ENCODE data around the gene SDK1.

- no peak for TF ChIP-seq SRF (IDR thresholded peaks at IDR 0.05; ENCODE audit: low read depth in 2 of 2, low read length in 2 of 2)
- TF ChIP-seq ZNF274 (IDR thresholded peaks at IDR 0.05; ENCODE audit: insufficient read depth, insufficient read length), result no peak
- TF ChIP-seq ZZZ3 (IDR thresholded peaks at IDR 0.05; ENCODE audit: control insufficient read depth, insufficient read length, low read depth), result no peak
- TF ChIP-seq E4F1 (IDR thresholded peaks at IDR 0.05; ENCODE audit: borderline replicate concordance, partially characterized antibody), result no peak
- TF ChIP-seq CTCF (IDR thresholded peaks at IDR 0.05 in 2 of 3, conservative IDR thresholded peaks at IDR 0.05 in 1 of 3; ENCODE audit: control insufficient read depth in 2 of 3, extremely low read depth in 1 of 3, insufficient read depth in 1 of 3, low read depth in 3 of 3, low read length in 3 of 3), result no peak
- no peak for TF ChIP-seq POLR2A (IDR thresholded peaks at IDR 0.05; ENCODE audit: low read depth, low read length)
- TF ChIP-seq CREB1 (IDR thresholded peaks at IDR 0.05; ENCODE audit: low read depth), result no peak
- TF ChIP-seq STAT3 (IDR thresholded peaks at IDR 0.05; ENCODE audit: low read depth, low read length), result no peak
Observed at GRCh38 chr7:3292694-3293093, 8.4 kb upstream of the SDK1 start.

Data from GM12878 (cell line).